ENCODE results near the gene HNRNPA0. TPM values are rescaled to one million over a fixed set of nuclear protein-coding genes. Genes with fewer than 3 reads are reported as not detected.

Gene HNRNPA0
- total and polyA plus RNA-seq, 8 donors, result 1.2 to 29.7 (median 17.4) TPM

- Histone ChIP-seq H3K27ac (no peak overlapping the region), H3K36me3 (no peaks in the 10 kb centered on the region), H3K27me3 (no peaks in the 10 kb centered on the region), H3K4me1 (peaks cover 10 to 37% (median 21%) of the 10 kb centered on the region in 4 donors), H3K4me3 (no peak overlapping the region), H3K9me3 (no peaks in the 10 kb centered on the region)
- intact Hi-C loops (cut with DNase I; ENCODE audit: low total_unique reads), result no loop called here
- 86 to 93% (median 89%) methylated on average over 3 of the region's 3 CpGs for WGBS, 5 donors
- TF ChIP-seq POLR2AphosphoS5 (IDR thresholded peaks at IDR 0.05), result no peak
- TF ChIP-seq POLR2A (IDR thresholded peaks at IDR 0.05), result no peak
- TF ChIP-seq CTCF (IDR thresholded peaks at IDR 0.05), result no peak
- no peak for TF ChIP-seq EP300 (IDR thresholded peaks at IDR 0.05)
- no peak for DNase-seq
These were observed 21.2 kb downstream of the HNRNPA0 start for GRCh38 chr5:137733006-137733405.

GRCh38 chr5:137731176-137731575 is 23.0 kb downstream of the HNRNPA0 start:
- intact Hi-C loops (cut with DNase I; ENCODE audit: low total_unique reads), result no loop called here

GRCh38 chr5:137730336-137730735 is 23.8 kb downstream of the HNRNPA0 start:
- no peak for DNase-seq
- Histone ChIP-seq H3K27me3 (no peaks in the 10 kb centered on the region), H3K9me3 (no peaks in the 10 kb centered on the region), H3K27ac (no peak overlapping the region), H3K4me3 (no peak overlapping the region), H3K4me1 (peaks cover 0 to 12% (median 10%) of the 10 kb centered on the region in 4 donors), H3K36me3 (no peaks in the 10 kb centered on the region)
- TF ChIP-seq CTCF (IDR thresholded peaks at IDR 0.05), result no peak
- no peak for TF ChIP-seq POLR2A (IDR thresholded peaks at IDR 0.05)
- no peak for TF ChIP-seq EP300 (IDR thresholded peaks at IDR 0.05)
- TF ChIP-seq POLR2AphosphoS5 (IDR thresholded peaks at IDR 0.05), result no peak
- intact Hi-C loops (cut with DNase I; ENCODE audit: low total_unique reads), result no loop called here

More at GRCh38 chr5:137731176-137731575, 23.0 kb downstream of the HNRNPA0 start:
- H3K4me1 ChIP-seq, result peaks cover 4 to 20% (median 19%) of the 10 kb centered on the region in 4 donors
- 84 to 99% (median 91%) methylated on average over 3 of the region's 3 CpGs for WGBS, 5 donors
- H3K36me3 ChIP-seq, result no peaks in the 10 kb centered on the region
- H3K4me3 ChIP-seq, result no peak overlapping the region
- no peak for TF ChIP-seq POLR2AphosphoS5 (IDR thresholded peaks at IDR 0.05)
- no peak for TF ChIP-seq CTCF (IDR thresholded peaks at IDR 0.05)
- TF ChIP-seq EP300 (IDR thresholded peaks at IDR 0.05), result no peak
- H3K27ac ChIP-seq, result no peak overlapping the region
- H3K9me3 ChIP-seq, result no peaks in the 10 kb centered on the region
- no peak for DNase-seq
- H3K27me3 ChIP-seq, result no peaks in the 10 kb centered on the region

- DNase-seq, result no peak
- H3K4me1 ChIP-seq, result no peaks in the 10 kb centered on the region
- intact Hi-C loops (cut with DNase I; ENCODE audit: low total_unique reads), result no loop called here
- no peaks in the 10 kb centered on the region for H3K27me3 ChIP-seq
- TF ChIP-seq POLR2AphosphoS5 (IDR thresholded peaks at IDR 0.05), result no peak
- TF ChIP-seq EP300 (IDR thresholded peaks at IDR 0.05), result no peak
- no peak for TF ChIP-seq POLR2A (IDR thresholded peaks at IDR 0.05)
- no peak for TF ChIP-seq CTCF (IDR thresholded peaks at IDR 0.05)
- WGBS, 5 donors, result 81 to 92% (median 89%) methylated on average over 1 of the region's 1 CpG
- no peak overlapping the region for H3K27ac ChIP-seq
- H3K9me3 ChIP-seq, result no peaks in the 10 kb centered on the region
- no peaks in the 10 kb centered on the region for H3K36me3 ChIP-seq
- H3K4me3 ChIP-seq, result no peak overlapping the region
These were observed 26.1 kb downstream of the HNRNPA0 start for GRCh38 chr5:137728048-137728447.
